HG03095 (cell line): ENCODE measurements around the gene MIB2.
"Not testable (repeated sequence)": the region's sequence is repeated elsewhere in the genome, so short reads cannot be mapped to it uniquely, and the experiment has no call there.

ENCODE experiments used
- ATAC-seq: cut with Tn5 transposase; IDR thresholded peaks from one replicate; pipeline ENCODE4 v1.9.1; 2021; ENCODE audit warnings: moderate library complexity; ENCODE audit not compliant: unreplicated experiment

Gene MIB2

GRCh38 chr1:1615256-1616044, at the start of gene MIB2:
TSS of gene MIB2 (plus strand) at chr1:1615500. CDS start at chr1:1623453, 7,953 bp downstream.
- ATAC-seq = peak; percentile 63

GRCh38 chr1:1567152-1567875, 48.0 kb upstream of the MIB2 start:
- ATAC-seq = no peak

- ATAC-seq = no peak
Observed at GRCh38 chr1:1567891-1568291, 47.4 kb upstream of the MIB2 start.

GRCh38 chr1:1569341-1569740, 46.0 kb upstream of the MIB2 start:
- no peak for ATAC-seq

GRCh38 chr1:1573843-1574720, 41.2 kb upstream of the MIB2 start:
- peak; percentile 49 for ATAC-seq

GRCh38 chr1:1574721-1575537, 40.4 kb upstream of the MIB2 start, which contains the start of gene SSU72:
TSS of gene SSU72 (minus strand) at chr1:1574863. CDS start at chr1:1574557, 306 bp downstream.
- ATAC-seq = peak; percentile 64

- ATAC-seq = no peak
Observed at GRCh38 chr1:1577367-1578011, 37.8 kb upstream of the MIB2 start.

- ATAC-seq = no peak
Observed at GRCh38 chr1:1578371-1578940, 36.8 kb upstream of the MIB2 start.

- no peak for ATAC-seq
Observed at GRCh38 chr1:1582585-1583346, 32.5 kb upstream of the MIB2 start.

- ATAC-seq = no peak
Observed at GRCh38 chr1:1583347-1584010, 31.8 kb upstream of the MIB2 start.

GRCh38 chr1:1591452-1591851, 23.8 kb upstream of the MIB2 start:
- no peak for ATAC-seq

- ATAC-seq = no peak
Observed at GRCh38 chr1:1593834-1594601, 21.3 kb upstream of the MIB2 start.

- ATAC-seq = no peak
Observed at GRCh38 chr1:1594602-1595260, 20.6 kb upstream of the MIB2 start.

- ATAC-seq = not testable (repeated sequence)
Observed at GRCh38 chr1:1595341-1595740, 20.0 kb upstream of the MIB2 start.

- no peak for ATAC-seq
Observed at GRCh38 chr1:1596493-1597274, 18.6 kb upstream of the MIB2 start.

GRCh38 chr1:1597275-1597930, 17.9 kb upstream of the MIB2 start:
- ATAC-seq = no peak
